ENCODE measurements around the gene ADRM1. TPM values are rescaled to one million over a fixed set of nuclear protein-coding genes. Genes with fewer than 3 reads are reported as not detected.

The ADRM1 gene
- total RNA-seq, 4 donors from 2014 or later, result 41.8 to 126 (median 109) TPM

DNA sequence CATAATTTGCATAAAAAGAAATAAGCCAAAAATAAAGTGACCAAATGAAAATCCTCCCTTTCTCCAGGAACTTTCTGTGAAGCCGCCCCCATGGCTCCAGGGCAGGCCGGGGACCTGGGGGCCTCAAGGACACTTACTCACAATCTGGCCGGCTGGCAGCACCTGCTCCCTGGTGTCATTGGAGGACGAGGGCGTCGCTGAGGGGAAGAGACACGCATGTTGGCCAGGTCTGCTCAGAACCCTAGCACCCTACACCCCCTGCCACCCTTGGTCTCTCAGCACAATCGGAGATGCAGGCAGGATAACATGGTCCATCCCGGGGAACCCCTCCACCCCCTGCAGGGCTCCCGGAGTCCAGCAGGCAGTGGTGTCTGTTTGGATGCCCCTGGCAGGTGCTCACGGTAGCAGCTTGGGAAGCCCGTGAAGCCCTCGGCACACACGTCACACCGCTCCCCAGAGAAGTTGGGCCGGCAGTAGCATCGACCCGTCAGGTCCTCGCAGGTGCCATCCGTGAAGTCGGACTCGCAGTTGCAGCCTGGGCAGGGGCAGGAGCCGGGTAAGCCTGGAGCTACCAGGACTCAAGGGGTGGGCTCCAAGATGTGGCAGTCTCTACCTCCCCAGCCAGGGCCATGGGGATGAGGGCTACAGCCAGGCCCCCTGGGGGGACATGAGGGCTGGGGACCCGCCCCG, 43.0 kb downstream of the ADRM1 start:
- 40 to 90% methylated on average over 1 to 23 of the region's 25 CpGs for WGBS, 2 donors (ENCODE audit: low coverage in 1 of 2)
- intact Hi-C loops (cut with DNase I; ENCODE audit: low total_unique reads) (no loop called here), in situ Hi-C loops (cut with MboI; ENCODE audit: low pct_ligation_motif_present in 1 of 4, low pct_unique_long_range_greater_than_20kb in 1 of 4, low sequenced_read_pairs in 3 of 4) (no loop called here)
- no peak overlapping the region for H3K4me3 ChIP-seq
- H3K4me1 ChIP-seq, result peaks cover 0 to 6% (median 2%) of the 10 kb centered on the region in 4 donors
- H3K36me3 ChIP-seq, result no peaks in the 10 kb centered on the region
- no peaks in the 10 kb centered on the region for H3K27me3 ChIP-seq
- no peaks in the 10 kb centered on the region for H3K9me3 ChIP-seq
- no peak for DNase-seq
- no peak overlapping the region for H3K27ac ChIP-seq
- TF ChIP-seq POLR2A (IDR thresholded peaks at IDR 0.05) (no peak), POLR2AphosphoS5 (IDR thresholded peaks at IDR 0.05) (no peak), EP300 (IDR thresholded peaks at IDR 0.05; ENCODE audit: low read depth) (no peak)
- TF ChIP-seq, protein P1, sequence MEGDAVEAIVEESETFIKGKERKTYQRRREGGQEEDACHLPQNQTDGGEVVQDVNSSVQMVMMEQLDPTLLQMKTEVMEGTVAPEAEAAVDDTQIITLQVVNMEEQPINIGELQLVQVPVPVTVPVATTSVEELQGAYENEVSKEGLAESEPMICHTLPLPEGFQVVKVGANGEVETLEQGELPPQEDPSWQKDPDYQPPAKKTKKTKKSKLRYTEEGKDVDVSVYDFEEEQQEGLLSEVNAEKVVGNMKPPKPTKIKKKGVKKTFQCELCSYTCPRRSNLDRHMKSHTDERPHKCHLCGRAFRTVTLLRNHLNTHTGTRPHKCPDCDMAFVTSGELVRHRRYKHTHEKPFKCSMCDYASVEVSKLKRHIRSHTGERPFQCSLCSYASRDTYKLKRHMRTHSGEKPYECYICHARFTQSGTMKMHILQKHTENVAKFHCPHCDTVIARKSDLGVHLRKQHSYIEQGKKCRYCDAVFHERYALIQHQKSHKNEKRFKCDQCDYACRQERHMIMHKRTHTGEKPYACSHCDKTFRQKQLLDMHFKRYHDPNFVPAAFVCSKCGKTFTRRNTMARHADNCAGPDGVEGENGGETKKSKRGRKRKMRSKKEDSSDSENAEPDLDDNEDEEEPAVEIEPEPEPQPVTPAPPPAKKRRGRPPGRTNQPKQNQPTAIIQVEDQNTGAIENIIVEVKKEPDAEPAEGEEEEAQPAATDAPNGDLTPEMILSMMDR (IDR thresholded peaks at IDR 0.05), result no peak

GRCh38 chr20:62346398-62347150, 43.8 kb downstream of the ADRM1 start:
- Histone ChIP-seq H3K4me3 (no peak overlapping the region), H3K27me3 (no peaks in the 10 kb centered on the region), H3K4me1 (peaks cover 0 to 6% (median 2%) of the 10 kb centered on the region in 4 donors), H3K9me3 (no peaks in the 10 kb centered on the region), H3K27ac (no peak overlapping the region), H3K36me3 (no peaks in the 10 kb centered on the region)
- in situ Hi-C loops (cut with MboI; ENCODE audit: low pct_ligation_motif_present in 1 of 4, low pct_unique_long_range_greater_than_20kb in 1 of 4, low sequenced_read_pairs in 3 of 4) (no loop called here), intact Hi-C loops (cut with DNase I; ENCODE audit: low total_unique reads) (no loop called here)
- WGBS, 2 donors (ENCODE audit: low coverage in 1 of 2), result 89% methylated on average over 34 of the region's 34 CpGs; no CpG with 5 or more reads in 1 of the 2 donors
- DNase-seq, result no peak
- no peak for TF ChIP-seq EP300 (IDR thresholded peaks at IDR 0.05; ENCODE audit: low read depth)

DNA sequence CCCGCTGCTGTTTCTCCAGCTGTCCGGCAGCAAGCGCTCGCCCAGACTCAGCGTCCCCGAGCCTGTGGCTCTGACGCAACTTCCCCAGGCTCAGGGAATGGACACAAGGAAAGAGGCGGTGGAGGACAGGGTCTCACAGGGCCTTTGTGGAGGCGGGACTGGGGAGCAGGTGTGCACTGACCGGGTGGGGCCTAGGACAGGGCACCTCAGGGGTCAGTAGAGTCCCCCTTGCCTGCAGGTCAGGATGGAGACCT, 44.3 kb downstream of the ADRM1 start:
- Histone ChIP-seq H3K9me3 (no peaks in the 10 kb centered on the region), H3K27me3 (no peaks in the 10 kb centered on the region), H3K4me3 (no peak overlapping the region), H3K4me1 (peaks cover 0 to 6% (median 2%) of the 10 kb centered on the region in 4 donors), H3K36me3 (no peaks in the 10 kb centered on the region), H3K27ac (no peak overlapping the region)
- in situ Hi-C loops (cut with MboI; ENCODE audit: low pct_ligation_motif_present in 1 of 4, low pct_unique_long_range_greater_than_20kb in 1 of 4, low sequenced_read_pairs in 3 of 4) (no loop called here), intact Hi-C loops (cut with DNase I; ENCODE audit: low total_unique reads) (no loop called here)
- 83% methylated on average over 10 of the region's 10 CpGs; no CpG with 5 or more reads in 1 of the 2 donors for WGBS, 2 donors (ENCODE audit: low coverage in 1 of 2)
- DNase-seq, result no peak
- TF ChIP-seq, protein P1 (IDR thresholded peaks at IDR 0.05), result no peak
- TF ChIP-seq EP300 (IDR thresholded peaks at IDR 0.05; ENCODE audit: low read depth) (no peak), POLR2AphosphoS5 (IDR thresholded peaks at IDR 0.05) (no peak), POLR2A (IDR thresholded peaks at IDR 0.05) (no peak)

DNA sequence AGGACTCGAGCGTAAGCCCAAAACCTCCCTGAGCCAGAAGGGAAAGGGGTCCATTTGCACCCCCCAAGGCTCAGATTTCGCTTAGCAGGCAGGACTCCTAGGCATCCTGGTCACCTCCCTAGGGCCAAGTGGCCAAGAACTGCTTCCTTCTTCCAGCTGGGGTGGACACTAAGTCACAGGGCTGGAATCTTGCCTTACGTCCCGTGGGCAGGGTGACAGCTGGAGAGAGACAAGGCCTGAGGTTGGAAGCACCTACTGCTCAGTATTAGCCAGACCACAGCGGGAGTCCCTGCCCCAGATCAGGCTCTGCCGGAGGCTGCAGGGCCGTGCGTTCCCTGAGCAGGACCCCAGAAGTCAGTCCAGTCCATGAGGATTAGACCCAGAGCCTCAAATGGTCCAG, 44.6 kb downstream of the ADRM1 start:
- intact Hi-C loops (cut with DNase I; ENCODE audit: low total_unique reads) (no loop called here), in situ Hi-C loops (cut with MboI; ENCODE audit: low pct_ligation_motif_present in 1 of 4, low pct_unique_long_range_greater_than_20kb in 1 of 4, low sequenced_read_pairs in 3 of 4) (no loop called here)
- Histone ChIP-seq H3K27ac (no peak overlapping the region), H3K27me3 (no peaks in the 10 kb centered on the region), H3K4me1 (peaks cover 0 to 6% (median 2%) of the 10 kb centered on the region in 4 donors), H3K4me3 (no peak overlapping the region), H3K9me3 (no peaks in the 10 kb centered on the region), H3K36me3 (no peaks in the 10 kb centered on the region)
- WGBS, 2 donors (ENCODE audit: low coverage in 1 of 2), result 79% methylated on average over 9 of the region's 9 CpGs; no CpG with 5 or more reads in 1 of the 2 donors
- TF ChIP-seq EP300 (IDR thresholded peaks at IDR 0.05; ENCODE audit: low read depth), result no peak
- no peak for TF ChIP-seq POLR2A (IDR thresholded peaks at IDR 0.05)
- TF ChIP-seq POLR2AphosphoS5 (IDR thresholded peaks at IDR 0.05), result no peak
- TF ChIP-seq, protein P1 (IDR thresholded peaks at IDR 0.05), result no peak
- no peak for DNase-seq

Measured in transverse colon (tissue), 4 donors.